Renal cortex interstitium (tissue), 11 donors: ENCODE results near the gene PLXDC2. TPM values are rescaled to one million over a fixed set of nuclear protein-coding genes. Genes with fewer than 3 reads are reported as not detected.

Source experiments
- DNase-seq, 11 donors: peaks; one replicate each; pipeline ENCODE4 v3.0.0-alpha.2; 2013; ENCODE audit warnings: low read depth in 9 of 11, low spot score in 4 of 11; ENCODE audit errors: extremely low read depth in 1 of 11
- polyA plus RNA-seq, 3 donors: library from polyadenylated mRNA; unstranded; fragments of 120-200 nt; gene quantifications; one replicate each; pipeline ENCODE4 v1.2.1, GENCODE V29; 2013; ENCODE audit not compliant: insufficient read length in 3 of 3

PLXDC2 gene
- polyA plus RNA-seq, 3 donors, result 32.2 to 42.6 (median 33.2) TPM

DNA sequence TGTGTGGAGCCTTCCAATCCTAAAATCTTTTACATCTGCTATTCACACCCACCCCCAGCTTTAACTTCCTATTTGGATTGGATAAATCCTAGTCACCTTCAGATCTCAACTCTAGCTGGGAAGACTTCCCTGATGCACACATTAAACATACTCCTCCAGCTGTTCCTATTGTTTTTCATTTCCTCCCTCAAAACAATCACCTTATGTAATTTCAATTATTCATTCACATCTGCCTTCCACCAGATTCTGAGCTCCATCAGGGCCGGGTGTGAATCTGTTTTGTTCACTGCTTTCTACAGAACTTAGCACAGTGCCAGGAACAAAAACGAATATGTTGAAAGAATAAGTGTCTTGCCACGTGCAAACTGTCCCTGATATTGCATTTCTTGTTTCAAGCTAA is 497.4 kb downstream of the PLXDC2 start:
- no peak for DNase-seq

DNA sequence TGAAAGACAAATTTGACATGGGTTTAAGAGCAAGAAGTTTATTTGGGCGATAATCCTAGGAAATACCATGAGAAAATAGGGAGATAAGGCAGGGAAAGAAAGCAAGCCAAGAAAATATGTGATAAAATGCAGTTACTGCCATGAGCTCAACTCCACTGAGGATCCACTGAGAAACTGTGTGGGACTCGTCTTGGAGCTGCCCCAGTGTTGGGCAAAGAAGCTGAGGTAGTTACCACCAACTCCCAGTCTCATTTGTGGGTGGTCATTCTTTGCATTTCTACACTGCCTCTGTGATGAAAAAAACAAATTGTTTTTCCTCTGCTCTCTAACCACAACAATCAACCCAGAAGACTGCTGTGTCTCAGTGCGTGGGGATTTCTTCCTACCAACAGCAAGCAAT is 498.2 kb downstream of the PLXDC2 start:
- no peak for DNase-seq

GRCh38 chr10:20327954-20328353 is 511.7 kb downstream of the PLXDC2 start:
- no peak for DNase-seq

DNA sequence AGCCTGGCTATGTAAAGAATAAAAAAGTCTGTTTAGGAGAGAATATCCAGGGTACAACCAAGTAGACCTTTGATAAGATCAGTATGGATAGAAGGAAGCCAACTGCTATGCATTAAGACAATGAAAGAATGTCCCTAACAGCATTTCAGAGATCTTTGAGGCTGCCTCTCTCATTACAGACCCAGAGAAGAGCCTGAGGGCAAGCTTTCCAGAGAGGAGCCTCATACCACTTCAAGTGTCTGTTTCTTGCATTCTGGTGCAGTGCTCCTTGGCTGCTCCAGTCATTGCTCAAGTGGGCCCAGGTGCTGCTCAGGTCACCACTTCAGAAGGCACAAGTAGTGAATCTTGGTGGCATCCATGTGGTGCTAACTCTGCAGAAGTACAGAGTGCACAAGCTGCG is 514.0 kb downstream of the PLXDC2 start:
- no peak for DNase-seq

- DNase-seq, result no peak
Observed at GRCh38 chr10:20334559-20334958, 518.3 kb downstream of the PLXDC2 start.
